ENCODE measurements around the gene ITGB8.

Gene ITGB8

DNA sequence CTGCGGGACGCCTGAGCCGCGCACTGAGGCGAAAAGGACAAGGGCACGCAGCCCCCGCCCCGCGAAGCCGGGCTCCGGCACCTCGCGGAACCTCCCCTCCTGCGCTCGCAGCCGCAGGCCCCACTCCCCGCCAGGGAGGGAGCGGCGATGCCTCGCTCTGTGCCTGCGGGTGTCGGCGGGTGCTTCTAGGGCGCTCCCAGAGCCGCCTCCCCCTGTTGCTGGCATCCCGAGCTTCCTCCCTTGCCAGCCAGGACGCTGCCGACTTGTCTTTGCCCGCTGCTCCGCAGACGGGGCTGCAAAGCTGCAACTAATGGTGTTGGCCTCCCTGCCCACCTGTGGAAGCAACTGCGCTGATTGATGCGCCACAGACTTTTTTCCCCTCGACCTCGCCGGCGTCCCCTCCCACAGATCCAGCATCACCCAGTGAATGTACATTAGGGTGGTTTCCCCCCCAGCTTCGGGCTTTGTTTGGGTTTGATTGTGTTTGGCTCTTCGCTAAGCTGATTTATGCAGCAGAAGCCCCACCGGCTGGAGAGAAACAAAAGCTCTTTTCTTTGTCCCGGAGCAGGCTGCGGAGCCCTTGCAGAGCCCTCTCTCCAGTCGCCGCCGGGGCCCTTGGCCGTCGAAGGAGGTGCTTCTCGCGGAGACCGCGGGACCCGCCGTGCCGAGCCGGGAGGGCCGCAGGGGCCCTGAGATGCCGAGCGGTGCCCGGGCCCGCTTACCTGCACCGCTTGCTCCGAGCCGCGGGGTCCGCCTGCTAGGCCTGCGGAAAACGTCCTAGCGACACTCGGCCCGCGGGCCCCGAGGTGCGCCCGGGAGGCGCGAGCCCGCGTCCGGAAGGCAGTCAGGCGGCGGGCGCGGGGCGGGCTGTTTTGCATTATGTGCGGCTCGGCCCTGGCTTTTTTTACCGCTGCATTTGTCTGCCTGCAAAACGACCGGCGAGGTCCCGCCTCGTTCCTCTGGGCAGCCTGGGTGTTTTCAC, 519 bp downstream of the ITGB8 start:
- 0 out of 2 replicates have a peak, but pooled peaks have one; percentile 10 for TF ChIP-seq TAF1 (IDR thresholded peaks at IDR 0.05; ENCODE audit: low read depth, low read length)
- no peak for TF ChIP-seq SPI1 (IDR thresholded peaks at IDR 0.05; ENCODE audit: low read depth, low read length)
- TF ChIP-seq POLR2A (IDR thresholded peaks at IDR 0.05; ENCODE audit: low read depth, low read length), result peak; percentile 9; the same call in 1 of the 2 replicates
- no peak for TF ChIP-seq PAX5 (IDR thresholded peaks at IDR 0.05; ENCODE audit: insufficient read depth, low read length, severe bottlenecking)
- 0 out of 2 replicates have a peak, but pooled peaks have one; percentile 2 for TF ChIP-seq POU2F2 (IDR thresholded peaks at IDR 0.05; ENCODE audit: low read depth, low read length)
- peak; percentile 23 for DNase-seq (ENCODE audit: insufficient read length, low spot score)
- FAIRE-seq, result no peak

GRCh38 chr7:20331910-20332813, 1.5 kb downstream of the ITGB8 start:
- TF ChIP-seq POLR2A (IDR thresholded peaks at IDR 0.05; ENCODE audit: low read depth, low read length) (no peak), TAF1 (IDR thresholded peaks at IDR 0.05; ENCODE audit: low read depth, low read length) (no peak), PAX5 (IDR thresholded peaks at IDR 0.05; ENCODE audit: insufficient read depth, low read length, severe bottlenecking) (no peak), SPI1 (IDR thresholded peaks at IDR 0.05; ENCODE audit: low read depth, low read length) (no peak), POU2F2 (IDR thresholded peaks at IDR 0.05; ENCODE audit: low read depth, low read length) (no peak), POLR2AphosphoS5 (IDR thresholded peaks at IDR 0.05; ENCODE audit: low read depth, low read length) (no peak)
- FAIRE-seq, result no peak
- no peak for DNase-seq (ENCODE audit: insufficient read length, low spot score)

- TF ChIP-seq POLR2A (IDR thresholded peaks at IDR 0.05; ENCODE audit: low read depth, low read length) (no peak), PAX5 (IDR thresholded peaks at IDR 0.05; ENCODE audit: insufficient read depth, low read length, severe bottlenecking) (no peak), POU2F2 (IDR thresholded peaks at IDR 0.05; ENCODE audit: low read depth, low read length) (no peak), POLR2AphosphoS5 (IDR thresholded peaks at IDR 0.05; ENCODE audit: low read depth, low read length) (no peak), SPI1 (IDR thresholded peaks at IDR 0.05; ENCODE audit: low read depth, low read length) (no peak)
- no peak for FAIRE-seq
- DNase-seq (ENCODE audit: insufficient read length, low spot score), result no peak
Observed at GRCh38 chr7:20338285-20338684, 7.6 kb downstream of the ITGB8 start.

- no peak for FAIRE-seq
- no peak for DNase-seq (ENCODE audit: insufficient read length, low spot score)
- no peak for TF ChIP-seq POU2F2 (IDR thresholded peaks at IDR 0.05; ENCODE audit: low read depth, low read length)
- no peak for TF ChIP-seq PAX5 (IDR thresholded peaks at IDR 0.05; ENCODE audit: insufficient read depth, low read length, severe bottlenecking)
- no peak for TF ChIP-seq SPI1 (IDR thresholded peaks at IDR 0.05; ENCODE audit: low read depth, low read length)
- no peak for TF ChIP-seq POLR2AphosphoS5 (IDR thresholded peaks at IDR 0.05; ENCODE audit: low read depth, low read length)
- no peak for TF ChIP-seq POLR2A (IDR thresholded peaks at IDR 0.05; ENCODE audit: low read depth, low read length)
- TF ChIP-seq TAF1 (IDR thresholded peaks at IDR 0.05; ENCODE audit: low read depth, low read length), result no peak
Observed at GRCh38 chr7:20340839-20341238, 10.1 kb downstream of the ITGB8 start.

GRCh38 chr7:20343205-20343604, 12.5 kb downstream of the ITGB8 start:
- TF ChIP-seq TAF1 (IDR thresholded peaks at IDR 0.05; ENCODE audit: low read depth, low read length) (no peak), POLR2A (IDR thresholded peaks at IDR 0.05; ENCODE audit: low read depth, low read length) (no peak), POLR2AphosphoS5 (IDR thresholded peaks at IDR 0.05; ENCODE audit: low read depth, low read length) (no peak), POU2F2 (IDR thresholded peaks at IDR 0.05; ENCODE audit: low read depth, low read length) (no peak), SPI1 (IDR thresholded peaks at IDR 0.05; ENCODE audit: low read depth, low read length) (no peak), PAX5 (IDR thresholded peaks at IDR 0.05; ENCODE audit: insufficient read depth, low read length, severe bottlenecking) (no peak)
- FAIRE-seq, result no peak
- no peak for DNase-seq (ENCODE audit: insufficient read length, low spot score)

GRCh38 chr7:20343941-20344340, 13.2 kb downstream of the ITGB8 start:
- FAIRE-seq, result no peak
- no peak for DNase-seq (ENCODE audit: insufficient read length, low spot score)
- TF ChIP-seq PAX5 (IDR thresholded peaks at IDR 0.05; ENCODE audit: insufficient read depth, low read length, severe bottlenecking) (no peak), POU2F2 (IDR thresholded peaks at IDR 0.05; ENCODE audit: low read depth, low read length) (no peak), POLR2A (IDR thresholded peaks at IDR 0.05; ENCODE audit: low read depth, low read length) (no peak), POLR2AphosphoS5 (IDR thresholded peaks at IDR 0.05; ENCODE audit: low read depth, low read length) (no peak), SPI1 (IDR thresholded peaks at IDR 0.05; ENCODE audit: low read depth, low read length) (no peak), TAF1 (IDR thresholded peaks at IDR 0.05; ENCODE audit: low read depth, low read length) (no peak)

DNA sequence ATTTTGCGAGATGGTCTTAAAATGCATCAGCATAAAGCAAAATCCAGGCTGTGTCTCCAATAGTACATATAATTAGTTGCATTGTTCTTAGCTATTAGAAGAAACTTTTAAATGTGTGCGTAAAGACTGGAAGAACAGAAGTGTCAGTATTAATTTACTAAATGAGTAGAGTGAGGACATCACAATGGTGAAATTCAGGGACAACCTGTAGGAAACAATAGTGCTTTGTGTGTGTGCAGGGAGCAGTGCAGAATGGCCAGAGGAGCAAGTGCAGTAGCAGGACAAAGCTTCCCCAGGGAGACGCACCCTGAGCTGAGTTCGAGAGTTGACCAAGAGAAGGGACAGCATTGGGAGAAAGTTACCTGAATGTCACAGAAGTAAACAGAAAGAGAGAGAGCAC, 13.7 kb downstream of the ITGB8 start:
- TF ChIP-seq SPI1 (IDR thresholded peaks at IDR 0.05; ENCODE audit: low read depth, low read length) (no peak), POLR2A (IDR thresholded peaks at IDR 0.05; ENCODE audit: low read depth, low read length) (no peak), TAF1 (IDR thresholded peaks at IDR 0.05; ENCODE audit: low read depth, low read length) (no peak), PAX5 (IDR thresholded peaks at IDR 0.05; ENCODE audit: insufficient read depth, low read length, severe bottlenecking) (no peak), POU2F2 (IDR thresholded peaks at IDR 0.05; ENCODE audit: low read depth, low read length) (no peak), POLR2AphosphoS5 (IDR thresholded peaks at IDR 0.05; ENCODE audit: low read depth, low read length) (no peak)

GRCh38 chr7:20346577-20346976, 15.9 kb downstream of the ITGB8 start:
- no peak for TF ChIP-seq POLR2AphosphoS5 (IDR thresholded peaks at IDR 0.05; ENCODE audit: low read depth, low read length)
- DNase-seq (ENCODE audit: insufficient read length, low spot score), result no peak
- FAIRE-seq, result no peak

More for the DNA sequence above, 13.7 kb downstream of the ITGB8 start:
- FAIRE-seq, result no peak
- no peak for DNase-seq (ENCODE audit: insufficient read length, low spot score)

DNA sequence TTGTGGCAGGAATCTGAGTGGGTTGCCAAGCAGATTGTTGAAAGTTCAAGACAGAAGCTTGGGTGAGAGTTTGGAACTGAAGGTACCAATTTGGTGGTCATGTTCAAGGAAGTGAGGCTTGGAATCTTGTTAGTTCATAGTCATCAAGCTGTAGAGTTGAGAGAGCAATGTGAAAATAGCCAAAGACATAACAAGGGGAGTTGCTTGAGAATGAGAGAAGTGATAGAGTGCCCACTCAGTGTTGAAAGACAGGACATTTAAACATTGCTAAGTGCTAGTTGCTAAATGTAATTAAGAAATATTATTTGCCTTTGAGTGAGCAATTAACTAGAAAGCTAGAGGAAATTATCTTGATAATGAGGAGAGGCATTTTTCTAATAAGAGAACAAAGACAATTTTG, 17.0 kb downstream of the ITGB8 start:
- DNase-seq (ENCODE audit: insufficient read length, low spot score) (no peak), FAIRE-seq (no peak)
- TF ChIP-seq SPI1 (IDR thresholded peaks at IDR 0.05; ENCODE audit: low read depth, low read length) (no peak), PAX5 (IDR thresholded peaks at IDR 0.05; ENCODE audit: insufficient read depth, low read length, severe bottlenecking) (no peak), POU2F2 (IDR thresholded peaks at IDR 0.05; ENCODE audit: low read depth, low read length) (no peak), TAF1 (IDR thresholded peaks at IDR 0.05; ENCODE audit: low read depth, low read length) (no peak), POLR2AphosphoS5 (IDR thresholded peaks at IDR 0.05; ENCODE audit: low read depth, low read length) (no peak), POLR2A (IDR thresholded peaks at IDR 0.05; ENCODE audit: low read depth, low read length) (no peak)

All from GM12891 (cell line).